HG03139 (cell line): Measurements from ENCODE around the gene MDFIC.

Experiments
- ATAC-seq: cut with Tn5 transposase; IDR thresholded peaks from one replicate; pipeline ENCODE4 v1.9.1; 2021; ENCODE audit not compliant: unreplicated experiment

MDFIC gene

GRCh38 chr7:114944745-114945625 is 23.1 kb downstream of the MDFIC start:
- no peak for ATAC-seq

GRCh38 chr7:114949231-114949630 is 27.3 kb downstream of the MDFIC start:
- no peak for ATAC-seq

GRCh38 chr7:114952296-114952695 is 30.4 kb downstream of the MDFIC start:
- no peak for ATAC-seq

GRCh38 chr7:114953724-114954123 is 31.8 kb downstream of the MDFIC start:
- ATAC-seq: no peak

GRCh38 chr7:114956702-114957101 is 34.8 kb downstream of the MDFIC start:
- ATAC-seq: peak; percentile 42

- no peak for ATAC-seq
Observed at GRCh38 chr7:114957444-114957843, 35.5 kb downstream of the MDFIC start.

GRCh38 chr7:114959931-114960330 is 38.0 kb downstream of the MDFIC start:
- ATAC-seq: peak; percentile 43

GRCh38 chr7:114962441-114962840 is 40.5 kb downstream of the MDFIC start:
- ATAC-seq: no peak

- ATAC-seq: no peak
Observed at GRCh38 chr7:114966156-114966555, 44.3 kb downstream of the MDFIC start.

GRCh38 chr7:114969096-114969495 is 47.2 kb downstream of the MDFIC start:
- no peak for ATAC-seq

GRCh38 chr7:114970308-114970707 is 48.4 kb downstream of the MDFIC start:
- ATAC-seq: no peak

GRCh38 chr7:114970732-114971131 is 48.8 kb downstream of the MDFIC start:
- no peak for ATAC-seq

GRCh38 chr7:114972567-114972966 is 50.7 kb downstream of the MDFIC start:
- ATAC-seq: no peak

- no peak for ATAC-seq
Observed at GRCh38 chr7:114973147-114973546, 51.3 kb downstream of the MDFIC start.

- no peak for ATAC-seq
Observed at GRCh38 chr7:114975401-114975800, 53.5 kb downstream of the MDFIC start.

GRCh38 chr7:114976666-114977065 is 54.8 kb downstream of the MDFIC start:
- ATAC-seq: no peak

- ATAC-seq: no peak
Observed at GRCh38 chr7:114977277-114977676, 55.4 kb downstream of the MDFIC start.

- ATAC-seq: no peak
Observed at GRCh38 chr7:114979388-114979787, 57.5 kb downstream of the MDFIC start.

GRCh38 chr7:114979803-114980507 is 58.1 kb downstream of the MDFIC start:
- ATAC-seq: no peak

GRCh38 chr7:114981323-114981722 is 59.4 kb downstream of the MDFIC start:
- no peak for ATAC-seq

- no peak for ATAC-seq
Observed at GRCh38 chr7:114985116-114985715, 63.3 kb downstream of the MDFIC start.
